PFSK-1 (cell line): ENCODE results near the gene COL23A1.

ENCODE experiments used
- FOXP2 ChIP-seq: optimal IDR thresholded peaks from 2 replicates; pipeline ENCODE3; 2011; ENCODE audit warnings: borderline replicate concordance, control low read depth, inconsistent platforms; ENCODE audit not compliant: insufficient read depth; ENCODE audit errors: extremely low read length, extremely low read depth
- POLR2AphosphoS5 ChIP-seq: IDR thresholded peaks from 2 replicates; pipeline ENCODE4 v1.6.1; 2012; ENCODE audit warnings: low read depth, mild to moderate bottlenecking, control low read depth, low read length, moderate library complexity
- REST ChIP-seq, 2 experiments: IDR thresholded peaks; 2 replicates each; pipeline versions ENCODE4 v1.6.1 to v1.8.0; 2011 to 2012; ENCODE audit warnings: low read depth in 2 of 2, low read length in 2 of 2, control low read depth in 1 of 2, inconsistent platforms in 1 of 2, mild to moderate bottlenecking in 1 of 2, moderate library complexity in 1 of 2; ENCODE audit not compliant: insufficient read depth in 1 of 2
- SIN3A ChIP-seq: IDR thresholded peaks from 2 replicates; pipeline ENCODE4 v1.6.1; 2012; ENCODE audit warnings: mild to moderate bottlenecking, low read length, moderate library complexity, borderline replicate concordance; ENCODE audit not compliant: insufficient read depth
- TAF1 ChIP-seq: IDR thresholded peaks from 2 replicates; pipeline ENCODE4 v1.6.1; 2012; ENCODE audit warnings: low read length, control low read depth, borderline replicate concordance; ENCODE audit not compliant: insufficient read depth

The COL23A1 gene

DNA sequence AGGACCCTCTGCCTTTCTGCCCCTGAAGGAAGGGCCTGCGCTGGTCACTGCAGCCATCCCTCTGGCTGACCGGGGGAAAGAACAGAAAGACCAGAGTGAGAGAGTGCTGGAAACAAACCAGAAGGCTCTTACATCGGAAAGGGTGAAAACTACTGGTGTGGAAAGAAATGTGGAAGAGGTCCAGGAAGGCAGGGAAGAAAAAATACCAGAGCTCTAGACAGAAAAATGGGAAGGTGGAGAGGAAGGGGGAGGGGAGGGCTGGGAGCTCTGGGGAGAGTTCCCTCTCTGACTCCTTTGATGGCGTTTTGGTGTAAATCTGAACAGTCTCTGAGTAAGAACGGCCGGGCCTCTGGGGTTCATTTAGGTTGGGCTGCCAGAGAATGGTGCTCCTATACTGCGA lies 47.7 kb downstream of the COL23A1 start:
- TF ChIP-seq POLR2AphosphoS5 = no peak
- no peak for TF ChIP-seq SIN3A
- no peak for TF ChIP-seq REST (IDR thresholded peaks at IDR 0.05; ENCODE audit: insufficient read depth in 1 of 2, low read depth in 2 of 2, low read length in 2 of 2)
- TF ChIP-seq TAF1 = no peak
- TF ChIP-seq FOXP2 = no peak

- TF ChIP-seq REST (IDR thresholded peaks at IDR 0.05; ENCODE audit: insufficient read depth in 1 of 2, low read depth in 2 of 2, low read length in 2 of 2) = no peak
- TF ChIP-seq TAF1 = no peak
- TF ChIP-seq FOXP2 = no peak
- TF ChIP-seq SIN3A = no peak
- TF ChIP-seq POLR2AphosphoS5 = no peak
Observed at GRCh38 chr5:178540526-178540925, 49.7 kb downstream of the COL23A1 start.

GRCh38 chr5:178538741-178539229 lies 51.4 kb downstream of the COL23A1 start:
- no peak for TF ChIP-seq TAF1
- no peak for TF ChIP-seq FOXP2
- TF ChIP-seq REST (IDR thresholded peaks at IDR 0.05; ENCODE audit: insufficient read depth in 1 of 2, low read depth in 2 of 2, low read length in 2 of 2) = no peak
- TF ChIP-seq POLR2AphosphoS5 = no peak
- no peak for TF ChIP-seq SIN3A

DNA sequence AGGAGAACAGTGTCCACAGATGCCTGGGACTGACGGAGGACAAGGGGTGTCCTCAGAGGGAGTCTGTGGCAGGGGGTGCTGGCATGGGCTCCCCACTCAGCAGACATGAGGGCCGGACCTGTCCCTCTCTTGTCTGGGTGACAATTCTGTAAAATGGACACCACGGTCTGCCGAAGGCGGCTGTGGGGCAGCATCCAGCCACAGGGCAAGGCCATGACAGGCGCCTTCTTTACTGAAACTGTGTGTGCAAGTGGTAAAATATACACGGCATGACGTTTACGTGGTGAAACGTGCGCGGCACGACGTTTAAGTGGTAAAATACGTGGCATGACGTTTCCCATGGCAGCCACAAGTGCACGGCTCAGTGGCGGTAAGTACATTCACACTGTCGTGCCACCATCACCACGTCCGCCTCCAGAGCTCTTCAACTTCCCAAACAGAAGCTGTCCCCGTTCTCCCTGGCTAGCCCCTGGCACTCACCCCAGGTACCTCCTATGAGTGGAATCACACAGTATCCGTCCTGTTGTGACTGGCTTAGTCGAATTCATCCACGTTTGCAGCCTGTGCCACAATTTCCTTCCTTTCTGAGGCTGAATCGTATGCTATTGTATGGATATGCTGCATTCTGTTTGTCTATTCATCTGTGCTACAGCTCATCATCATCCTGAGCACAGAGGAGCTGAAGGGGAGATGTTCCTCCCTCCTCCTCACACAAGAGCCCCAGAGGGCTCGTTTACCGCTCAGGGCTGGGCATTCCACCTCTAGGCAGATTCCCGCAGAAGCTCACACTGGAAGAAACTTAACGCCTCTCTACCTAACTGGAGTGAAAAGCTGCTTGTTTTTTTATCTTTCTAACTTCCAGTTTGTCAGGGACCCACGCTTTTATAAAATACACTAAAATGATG lies 52.5 kb downstream of the COL23A1 start:
- TF ChIP-seq REST (IDR thresholded peaks at IDR 0.05; ENCODE audit: insufficient read depth in 1 of 2, low read depth in 2 of 2, low read length in 2 of 2) = no peak
- TF ChIP-seq TAF1 = no peak
- no peak for TF ChIP-seq SIN3A
- no peak for TF ChIP-seq POLR2AphosphoS5
- TF ChIP-seq FOXP2 = no peak
